GM12878 (cell line): Measurements from ENCODE around the gene SRPK2. TPM values are rescaled to one million over a fixed set of nuclear protein-coding genes. Genes with fewer than 3 reads are reported as not detected.
A peak's percentile ranks its signal among the peaks of the same experiment; 100 is the strongest.

Experiments used
- ATAC-seq: fragments of 200-7000 bp; cut with Tn5 transposase; 3 replicates; pipeline ENCODE4 v1.9.1; 2020; ENCODE audit warnings: mild to moderate bottlenecking, moderate library complexity
- BruUV-seq: library from RNA; stranded (reverse); fragments of 400-500 nt; replicated peaks from 2 replicates; lab custom pipeline; 2021; lab: Mats Ljungman, UMichigan
- CTCF ChIA-PET: fragments of 300-600 bp; sonication (Branson Sonifier 250); formaldehyde crosslinking; extraction: SDS; loops from one replicate; lab custom pipeline; 2021; ENCODE audit warnings: inconsistent platforms; lab: Yijun Ruan, JAX
- POLR2A ChIA-PET: fragments of 350-600 bp; formaldehyde crosslinking; extraction: SDS; loops from one replicate; lab custom pipeline; 2021; ENCODE audit warnings: inconsistent platforms; lab: Charles Lee
- RAD21 ChIA-PET: fragments of 300-600 bp; sonication (Branson Sonifier 250); formaldehyde crosslinking; loops from one replicate; lab custom pipeline; 2023; ENCODE audit warnings: antibody characterized with exemption; ENCODE audit not compliant: unreplicated experiment; lab: Charles Lee
- SMC1A ChIA-PET: fragments of 300-600 bp; sonication (Branson Sonifier 250); formaldehyde crosslinking; loops from one replicate; lab custom pipeline; 2023; ENCODE audit not compliant: unreplicated experiment, uncharacterized antibody; lab: Charles Lee
- DNase-seq: peaks from one replicate; pipeline ENCODE4 v3.0.0-alpha.2; 2011; ENCODE audit warnings: low read depth, low spot score
- FAIRE-seq: peaks from 3 replicates; lab custom pipeline; 2011; peaks lifted over from hg19 to GRCh38; lab: Jason Lieb, UNC
- H2AFZ ChIP-seq: 2 replicates; pipeline ENCODE4 v1.6.0; 2011; ENCODE audit warnings: low read depth, low read length, control low read depth; ENCODE audit not compliant: control insufficient read depth
- H3K27ac ChIP-seq: 2 replicates; pipeline ENCODE4 v1.5.1; 2011; ENCODE audit warnings: control low read depth; ENCODE audit not compliant: control insufficient read depth, insufficient read depth
- H3K27me3 ChIP-seq, 2 experiments: replicated peaks in 1 of 2; 2 replicates each; pipeline versions ENCODE4 v1.6.0 to v1.6.1; 2011; ENCODE audit warnings: low read length in 1 of 2; ENCODE audit not compliant: control insufficient read depth in 2 of 2, insufficient read depth in 2 of 2
- H3K36me3 ChIP-seq, 2 experiments: 2 replicates each; pipeline ENCODE4 v1.5.1; 2011; ENCODE audit warnings: low read length in 1 of 2; ENCODE audit not compliant: control insufficient read depth in 2 of 2, insufficient read depth in 2 of 2
- H3K4me1 ChIP-seq: 2 replicates; pipeline ENCODE4 v1.6.1; 2011; ENCODE audit warnings: mild to moderate bottlenecking, low read length, moderate library complexity, mixed read lengths; ENCODE audit not compliant: control insufficient read depth, insufficient read depth
- H3K4me2 ChIP-seq: 2 replicates; pipeline ENCODE4 v1.6.0; 2011; ENCODE audit warnings: control low read depth; ENCODE audit not compliant: control insufficient read depth, insufficient read depth
- H3K4me3 ChIP-seq: fragments of 200-600 bp; sonication (generic); 2 replicates; pipeline ENCODE4 v1.5.1; 2016
- H3K79me2 ChIP-seq: 2 replicates; pipeline ENCODE4 v1.6.0; 2011; ENCODE audit warnings: low read length; ENCODE audit not compliant: control insufficient read depth, insufficient read depth
- H3K9ac ChIP-seq: 2 replicates; pipeline ENCODE4 v1.8.0; 2011; ENCODE audit warnings: low read length, control low read depth, mixed read lengths; ENCODE audit not compliant: control insufficient read depth, insufficient read depth
- H3K9me3 ChIP-seq: replicated peaks from 3 replicates; pipeline ENCODE4 v1.5.1; 2011; ENCODE audit warnings: mild to moderate bottlenecking, low read length; ENCODE audit not compliant: control insufficient read depth, insufficient read depth
- H4K20me1 ChIP-seq: 2 replicates; pipeline ENCODE4 v1.6.0; 2011; ENCODE audit not compliant: control insufficient read depth, insufficient read depth
- ATF2 ChIP-seq: IDR thresholded peaks from 2 replicates; pipeline ENCODE4 v1.6.1; 2012; ENCODE audit warnings: low read length, inconsistent platforms
- BHLHE40 ChIP-seq, 2 experiments: fragments of 450-650 bp in 1 of 2; IDR thresholded peaks; 2 replicates each; pipeline ENCODE4 v1.6.1; 2011 to 2017; ENCODE audit warnings: low read depth in 2 of 2, borderline replicate concordance in 1 of 2, improper control_type of control experiment in 1 of 2, low read length in 1 of 2, mild to moderate bottlenecking in 1 of 2
- BMI1 ChIP-seq: fragments of 450-650 bp; IDR thresholded peaks from 2 replicates; pipeline ENCODE4 v1.6.1; 2016; ENCODE audit warnings: mild to moderate bottlenecking, moderate library complexity, borderline replicate concordance
- CHD2 ChIP-seq: IDR thresholded peaks from 2 replicates; pipeline ENCODE4 v1.6.1; 2011; ENCODE audit warnings: low read depth, low read length, improper control_type of control experiment, borderline replicate concordance
- E4F1 ChIP-seq: fragments of 450-650 bp; IDR thresholded peaks from 2 replicates; pipeline ENCODE4 v1.6.1; 2018; ENCODE audit warnings: borderline replicate concordance, mild to moderate bottlenecking; ENCODE audit not compliant: partially characterized antibody
- EGR1 ChIP-seq, 2 experiments: IDR thresholded peaks; 1 replicate in 1 of 2; 2 replicates in 1 of 2; pipeline ENCODE4 v1.6.1; 2011 to 2012; ENCODE audit warnings: low read depth in 2 of 2, low read length in 2 of 2, borderline replicate concordance in 1 of 2, mild to moderate bottlenecking in 1 of 2, moderate library complexity in 1 of 2
- EZH2 ChIP-seq: IDR thresholded peaks from 2 replicates; pipeline ENCODE4 v1.6.1; 2012; ENCODE audit warnings: low read depth, mild to moderate bottlenecking, control low read depth, inconsistent platforms, low read length, borderline replicate concordance; ENCODE audit not compliant: control insufficient read depth
- JUND ChIP-seq: IDR thresholded peaks from 2 replicates; pipeline ENCODE4 v1.6.1; 2012; ENCODE audit warnings: low read depth, mild to moderate bottlenecking, low read length, improper control_type of control experiment, moderate library complexity
- KDM1A ChIP-seq: fragments of 200-600 bp; sonication (generic); IDR thresholded peaks from 2 replicates; pipeline ENCODE4 v1.6.1; 2016; ENCODE audit warnings: borderline replicate concordance
- MTA2 ChIP-seq: fragments of 450-650 bp; IDR thresholded peaks from 2 replicates; pipeline ENCODE4 v1.6.1; 2016; ENCODE audit warnings: low read depth, mild to moderate bottlenecking, moderate library complexity
- NFXL1 ChIP-seq: fragments of 450-650 bp; IDR thresholded peaks from 2 replicates; pipeline ENCODE4 v1.6.1; 2017; ENCODE audit warnings: antibody characterized with exemption, mild to moderate bottlenecking, borderline replicate concordance
- PAX8 ChIP-seq: fragments of 450-650 bp; IDR thresholded peaks from 2 replicates; pipeline ENCODE4 v1.6.1; 2017; ENCODE audit warnings: mild to moderate bottlenecking, moderate library complexity
- RAD21 ChIP-seq: IDR thresholded peaks from 2 replicates; pipeline ENCODE4 v1.6.1; 2011; ENCODE audit warnings: mild to moderate bottlenecking, low read depth, low read length, moderate library complexity; ENCODE audit not compliant: insufficient read depth
- TCF12 ChIP-seq: IDR thresholded peaks from 2 replicates; pipeline ENCODE4 v1.6.1; 2011; ENCODE audit warnings: low read depth, mild to moderate bottlenecking, low read length
- USF2 ChIP-seq: IDR thresholded peaks from 2 replicates; pipeline ENCODE4 v1.6.1; 2011; ENCODE audit warnings: low read depth, low read length, improper control_type of control experiment, borderline replicate concordance
- ZBED1 ChIP-seq: IDR thresholded peaks from 2 replicates; pipeline ENCODE4 v1.6.1; 2016; ENCODE audit warnings: borderline replicate concordance
- ZNF217 ChIP-seq: fragments of 450-650 bp; IDR thresholded peaks from 2 replicates; pipeline ENCODE4 v1.6.1; 2017; ENCODE audit warnings: antibody characterized with exemption, mild to moderate bottlenecking
- WGBS: methylation state at CpG from one replicate; pipeline ENCODE4 v1.1.6; 2016; ENCODE audit warnings: low lambda C conversion rate; ENCODE audit not compliant: insufficient replicate concordance, insufficient coverage; ENCODE audit errors: missing lambda C conversion rate; 5-methylcytosine and 5-hydroxymethylcytosine counted together
- in situ Hi-C: fragments of 300-500 bp; cut with MboI; formaldehyde crosslinking; loops from 9 replicates; pipeline ENCODE4 v1.14.3; 2018; ENCODE audit warnings: mixed read lengths
- intact Hi-C: fragments of 100-400 bp; cut with micrococcal nuclease; formaldehyde crosslinking; loops from one replicate; pipeline ENCODE4 v1.14.2; 2022; ENCODE audit not compliant: unreplicated experiment
- polyA plus RNA-seq, 11 experiments: library from polyadenylated mRNA; depleted of rRNA in 4 of 11; unstranded in 6 of 11; stranded (reverse) in 5 of 11; fragments of >200 nt; fragmentation: Nextera tagmentation in 4 of 11; fragmentation: Illumina TruSeq in 1 of 11; extraction: Ambion mirVana in 4 of 11; extraction: Trizol in 1 of 11; gene quantifications; 1 replicate in 1 of 11; 2 replicates in 10 of 11; pipeline versions ENCODE4 v1.2.1 to v1.2.3, GENCODE V29; 2011 to 2016; ENCODE audit warnings: inconsistent platforms in 2 of 11, missing spikeins in 2 of 11, low read depth in 1 of 11
- total RNA-seq, 4 experiments: library from RNA; depleted of rRNA in 3 of 4; stranded (reverse); fragments of >200 nt in 3 of 4; fragmentation: Illumina TruSeq in 1 of 4; extraction: Trizol in 1 of 4; gene quantifications; 2 replicates each; pipeline versions ENCODE4 v1.2.1 to v1.2.3, GENCODE V29; 2013 to 2021

The SRPK2 gene
- total and polyA plus RNA-seq, 10 of the 15 experiments (the other 5 are each of a cell fraction or from before 2014, with no cell fraction given), result 13.2 to 32.8 (median 24.5) TPM

GRCh38 chr7:105209870-105210269 is 178.9 kb downstream of the SRPK2 start:
- in situ Hi-C loops (no loop called here), intact Hi-C loops (loop anchor here (2.0 kb wide), 1 partner anchor 15 kb away; no protein-coding TSS in a partner anchor)
- no peak overlapping the region for H2AFZ ChIP-seq
- no peak overlapping the region for H3K4me3 ChIP-seq
- H3K27ac ChIP-seq, result no peak overlapping the region
- H3K36me3 ChIP-seq, result no peaks in the 10 kb centered on the region
- no peak for FAIRE-seq
- H3K79me2 ChIP-seq, result peaks cover 10% of the 10 kb centered on the region
- ATAC-seq, result no peak
- ChIA-PET CTCF (interaction anchor here (0.5 to 1.8 kb wide), 7 partner anchors 13 to 668 kb away, joined by 3 to 6 read pairs (median 3); no protein-coding TSS in a partner anchor), SMC1A (interaction anchor here (0.7 to 3.0 kb wide), 13 partner anchors 9 to 143 kb away, joined by 3 to 23 read pairs (median 5); no protein-coding TSS in a partner anchor), POLR2A (interaction anchor here (0.6 to 1.6 kb wide), 7 partner anchors 10 to 330 kb away, joined by 3 to 4 read pairs (median 3); no protein-coding TSS in a partner anchor), RAD21 (interaction anchor here (0.7 to 2.3 kb wide), 4 partner anchors 8 to 145 kb away, joined by 3 to 13 read pairs (median 4); no protein-coding TSS in a partner anchor)
- peak overlapping the region; percentile 64; the same call in 1 of the 2 replicates for H3K4me2 ChIP-seq
- H4K20me1 ChIP-seq, result no peaks in the 10 kb centered on the region
- no peaks in the 10 kb centered on the region for H3K27me3 ChIP-seq
- no peak overlapping the region for H3K9ac ChIP-seq
- no peak for DNase-seq
- no peaks in the 10 kb centered on the region for H3K9me3 ChIP-seq
- peaks cover 22% of the 10 kb centered on the region for H3K4me1 ChIP-seq
- over 99% methylated on average over 3 of the region's 3 CpGs for WGBS
- BruUV-seq, result no TSS peak
- TF ChIP-seq USF2 (no peak), BMI1 (no peak), EGR1 (IDR thresholded peaks at IDR 0.05; ENCODE audit: borderline replicate concordance in 1 of 2, low read depth in 2 of 2, low read length in 2 of 2) (no peak), BHLHE40 (IDR thresholded peaks at IDR 0.05; ENCODE audit: borderline replicate concordance in 1 of 2, low read depth in 2 of 2, low read length in 1 of 2) (no peak), KDM1A (no peak), TCF12 (no peak), E4F1 (no peak), PAX8 (no peak), ZNF217 (no peak), MTA2 (no peak), JUND (no peak), EZH2 (no peak), NFXL1 (no peak), ZBED1 (no peak), ATF2 (no peak), RAD21 (no peak), CHD2 (no peak)
